IMR-90 (cell line): ENCODE data around the gene PCDHGA12. TPM values are rescaled to one million over a fixed set of nuclear protein-coding genes. Genes with fewer than 3 reads are reported as not detected.

Source experiments
- ATAC-seq: fragments of 200-7000 bp; cut with Tn5 transposase; 2 replicates; pipeline ENCODE4 v1.9.1; 2020; ENCODE audit warnings: low read depth, mild to moderate bottlenecking, moderate library complexity
- BruUV-seq: library from RNA; stranded (reverse); fragments of 400-500 nt; replicated peaks from 2 replicates; lab custom pipeline; 2021; lab: Mats Ljungman, UMichigan
- CTCF ChIA-PET: fragments of 300-600 bp; formaldehyde crosslinking; extraction: SDS; loops from one replicate; lab custom pipeline; 2021; ENCODE audit warnings: antibody characterized with exemption; lab: Yijun Ruan, JAX
- POLR2A ChIA-PET: fragments of 300-600 bp; sonication (Branson Sonifier 250); formaldehyde crosslinking; loops from one replicate; lab custom pipeline; 2022; ENCODE audit warnings: antibody characterized with exemption; ENCODE audit not compliant: unreplicated experiment; lab: Charles Lee
- DNase-seq: peaks from one replicate; pipeline ENCODE4 v3.0.0; 2013
- H2AFZ ChIP-seq: replicated peaks from 2 replicates; pipeline ENCODE3; 2013; ENCODE audit warnings: low read length, mild to moderate bottlenecking; ENCODE audit not compliant: poor library complexity
- H2AK5ac ChIP-seq: 2 replicates; pipeline ENCODE4 v1.6.1; 2013; ENCODE audit warnings: low read depth, low read length, inconsistent platforms
- H2AK9ac ChIP-seq: replicated peaks from 2 replicates; pipeline ENCODE3; 2013; ENCODE audit warnings: mild to moderate bottlenecking, low read depth, low read length, moderate library complexity; ENCODE audit not compliant: poor library complexity
- H2BK120ac ChIP-seq: 2 replicates; pipeline ENCODE4 v1.6.1; 2013; ENCODE audit warnings: low read depth, low read length, inconsistent platforms
- H2BK15ac ChIP-seq: 3 replicates; pipeline ENCODE4 v1.6.1; 2013; ENCODE audit warnings: low read depth, low read length, inconsistent platforms
- H2BK20ac ChIP-seq: 2 replicates; pipeline ENCODE4 v1.6.1; 2013; ENCODE audit warnings: low read depth, mild to moderate bottlenecking, inconsistent platforms, low read length, moderate library complexity
- H2BK5ac ChIP-seq: 2 replicates; pipeline ENCODE4 v1.6.1; 2013; ENCODE audit warnings: mild to moderate bottlenecking, low read depth, low read length, inconsistent platforms; ENCODE audit not compliant: poor library complexity, severe bottlenecking
- H3K14ac ChIP-seq: replicated peaks from 2 replicates; pipeline ENCODE4 v1.6.1; 2013; ENCODE audit warnings: low read depth, low read length, inconsistent platforms
- H3K18ac ChIP-seq: 2 replicates; pipeline ENCODE4 v1.6.1; 2013; ENCODE audit warnings: low read depth, low read length, control low read depth
- H3K23ac ChIP-seq: 2 replicates; pipeline ENCODE4 v1.6.1; 2013; ENCODE audit warnings: low read depth, low read length, inconsistent platforms
- H3K27ac ChIP-seq: 2 replicates; pipeline ENCODE4 v1.5.1; 2013; ENCODE audit warnings: mild to moderate bottlenecking, control low read depth, low read length; ENCODE audit not compliant: insufficient read depth
- H3K27me3 ChIP-seq: 2 replicates; pipeline ENCODE4 v1.6.1; 2013; ENCODE audit warnings: low read length; ENCODE audit not compliant: control insufficient read depth, insufficient read depth
- H3K36me3 ChIP-seq: 2 replicates; pipeline ENCODE4 v1.6.1; 2013; ENCODE audit warnings: low read length, mixed read lengths; ENCODE audit not compliant: control insufficient read depth, insufficient read depth
- H3K4ac ChIP-seq: 2 replicates; pipeline ENCODE4 v1.6.1; 2013; ENCODE audit warnings: low read depth, low read length, inconsistent platforms
- H3K4me1 ChIP-seq: 2 replicates; pipeline ENCODE4 v1.6.1; 2013; ENCODE audit warnings: low read length, mixed read lengths; ENCODE audit not compliant: control insufficient read depth, insufficient read depth
- H3K4me2 ChIP-seq: 2 replicates; pipeline ENCODE4 v1.6.1; 2013; ENCODE audit warnings: low read depth, mild to moderate bottlenecking, control low read depth, low read length, moderate library complexity
- H3K4me3 ChIP-seq: 2 replicates; pipeline ENCODE4 v1.5.1; 2013; ENCODE audit warnings: low read depth, mild to moderate bottlenecking, control low read depth, low read length, moderate library complexity; ENCODE audit not compliant: insufficient read depth
- H3K56ac ChIP-seq: 2 replicates; pipeline ENCODE4 v1.6.1; 2013; ENCODE audit warnings: low read length, inconsistent platforms; ENCODE audit not compliant: insufficient read depth; ENCODE audit errors: extremely low read depth
- H3K79me1 ChIP-seq, 2 experiments: 2 replicates each; pipeline ENCODE4 v1.6.1; 2013; ENCODE audit warnings: low read length in 2 of 2, inconsistent platforms in 1 of 2, low read depth in 1 of 2
- H3K9ac ChIP-seq: 2 replicates; pipeline ENCODE4 v1.6.1; 2013; ENCODE audit warnings: low read depth, low read length, control low read depth
- H3K9me1 ChIP-seq: 2 replicates; pipeline ENCODE4 v1.6.1; 2013; ENCODE audit warnings: low read length, inconsistent platforms; ENCODE audit not compliant: insufficient read depth
- H3K9me3 ChIP-seq: 2 replicates; pipeline ENCODE4 v1.6.1; 2013; ENCODE audit warnings: low read length; ENCODE audit not compliant: control insufficient read depth, insufficient read depth
- H4K20me1 ChIP-seq: 2 replicates; pipeline ENCODE4 v1.6.1; 2013; ENCODE audit warnings: low read length, inconsistent platforms; ENCODE audit not compliant: insufficient read depth
- H4K5ac ChIP-seq: 2 replicates; pipeline ENCODE4 v1.6.1; 2013; ENCODE audit warnings: mild to moderate bottlenecking, low read depth, low read length, control low read depth
- H4K8ac ChIP-seq, 2 experiments: 2 replicates each; pipeline ENCODE4 v1.6.1; 2013; ENCODE audit warnings: low read depth in 2 of 2, low read length in 2 of 2, control low read depth in 1 of 2, inconsistent platforms in 1 of 2
- H4K91ac ChIP-seq: 2 replicates; pipeline ENCODE4 v1.6.1; 2013; ENCODE audit warnings: low read depth, low read length, inconsistent platforms; ENCODE audit not compliant: insufficient read depth
- BHLHE40 ChIP-seq: fragments of 150-350 bp; IDR thresholded peaks from 2 replicates; pipeline ENCODE4 v1.6.1; 2016; ENCODE audit warnings: mild to moderate bottlenecking, low read depth, low read length
- CEBPB ChIP-seq: IDR thresholded peaks from 2 replicates; pipeline ENCODE4 v1.6.1; 2012; ENCODE audit warnings: low read depth, low read length, improper control_type of control experiment
- CHD1 ChIP-seq: IDR thresholded peaks from 2 replicates; pipeline ENCODE4 v1.6.1; 2012; ENCODE audit warnings: low read depth, low read length, improper control_type of control experiment
- CTCF ChIP-seq: conservative IDR thresholded peaks from 2 replicates; pipeline ENCODE4 v1.5.1; 2012; ENCODE audit warnings: mild to moderate bottlenecking, low read depth, low read length, improper control_type of control experiment
- ELK1 ChIP-seq: fragments of 150-350 bp; IDR thresholded peaks from 2 replicates; pipeline ENCODE4 v1.6.1; 2016; ENCODE audit warnings: low read depth, mild to moderate bottlenecking, low read length, moderate library complexity, borderline replicate concordance
- FOS ChIP-seq: fragments of 150-350 bp; IDR thresholded peaks from 2 replicates; pipeline ENCODE4 v1.6.1; 2016; ENCODE audit warnings: low read depth, low read length
- MAFK ChIP-seq: IDR thresholded peaks from 2 replicates; pipeline ENCODE4 v1.6.1; 2012; ENCODE audit warnings: low read depth, low read length, improper control_type of control experiment
- MAZ ChIP-seq: IDR thresholded peaks from 2 replicates; pipeline ENCODE4 v1.6.1; 2012; ENCODE audit warnings: low read depth, mild to moderate bottlenecking, low read length, improper control_type of control experiment, moderate library complexity, borderline replicate concordance
- MXI1 ChIP-seq: IDR thresholded peaks from 2 replicates; pipeline ENCODE4 v1.6.1; 2012; ENCODE audit warnings: low read depth, mild to moderate bottlenecking, low read length, moderate library complexity, borderline replicate concordance
- NFE2L2 ChIP-seq: fragments of 150-350 bp; IDR thresholded peaks from 2 replicates; pipeline ENCODE4 v1.6.1; 2016; ENCODE audit warnings: low read depth, mild to moderate bottlenecking, low read length
- RAD21 ChIP-seq: IDR thresholded peaks from 2 replicates; pipeline ENCODE4 v1.6.1; 2012; ENCODE audit warnings: low read length, improper control_type of control experiment
- RCOR1 ChIP-seq: IDR thresholded peaks from 2 replicates; pipeline ENCODE4 v1.6.1; 2012; ENCODE audit warnings: mild to moderate bottlenecking, low read length, improper control_type of control experiment; ENCODE audit not compliant: insufficient replicate concordance
- RFX5 ChIP-seq: IDR thresholded peaks from 2 replicates; pipeline ENCODE4 v1.8.0; 2012; ENCODE audit warnings: low read depth, mild to moderate bottlenecking, low read length, moderate library complexity
- SMC3 ChIP-seq: fragments of 150-350 bp; IDR thresholded peaks from 2 replicates; pipeline ENCODE4 v1.6.1; 2016; ENCODE audit warnings: low read depth, mild to moderate bottlenecking, antibody characterized with exemption, low read length, moderate library complexity
- USF2 ChIP-seq: fragments of 150-350 bp; IDR thresholded peaks from 2 replicates; pipeline ENCODE4 v1.6.1; 2017; ENCODE audit warnings: mild to moderate bottlenecking, antibody characterized with exemption, low read length, low read depth
- WGBS, 2 experiments: methylation state at CpG; one replicate each; pipeline versions ENCODE4 v1.1.5 to v1.1.7; 2013; ENCODE audit warnings: missing lambda C conversion rate in 2 of 2; ENCODE audit not compliant: insufficient read length in 1 of 2; ENCODE audit errors: extremely low coverage in 2 of 2; 5-methylcytosine and 5-hydroxymethylcytosine counted together
- dilution Hi-C: fragments of 300-500 bp; cut with HindIII; formaldehyde crosslinking; loops from one replicate; pipeline ENCODE4 v1.14.3; 2018; ENCODE audit warnings: low sequenced_read_pairs; ENCODE audit not compliant: unreplicated experiment
- in situ Hi-C: fragments of 300-500 bp; cut with MboI; formaldehyde crosslinking; loops from 3 replicates; pipeline ENCODE4 v1.14.3; 2019; ENCODE audit warnings: low sequenced_read_pairs, inconsistent platforms, mixed read lengths
- intact Hi-C: fragments of 100-400 bp; cut with micrococcal nuclease; formaldehyde crosslinking; loops from 2 replicates; pipeline ENCODE4 v1.10.0; 2022
- polyA plus RNA-seq, 3 experiments: library from polyadenylated mRNA; depleted of rRNA; stranded (reverse); fragments of >200 nt; gene quantifications; 2 replicates each; pipeline ENCODE4 v1.2.3, GENCODE V29; 2012; ENCODE audit warnings: low replicate concordance in 1 of 3
- total RNA-seq: library from RNA; depleted of rRNA; stranded (reverse); fragments of >200 nt; gene quantifications from 2 replicates; pipeline ENCODE4 v1.2.3, GENCODE V29; 2012

Gene PCDHGA12
- total and polyA plus RNA-seq, 2 of the 4 experiments (the other 2 are of a cell fraction) = 7.9 to 8.8 TPM

GRCh38 chr5:141477044-141477575, 46.8 kb downstream of the PCDHGA12 start:
- Histone ChIP-seq H3K14ac (peak overlapping the region; percentile 34), H3K9me3 (no peaks in the 10 kb centered on the region), H3K4ac (peak overlapping the region; percentile 2; the same call in 1 of the 2 replicates), H4K5ac (no peak overlapping the region), H3K9ac (peak overlapping the region; percentile 67), H2AK5ac (peak overlapping the region; percentile 12; the same call in 1 of the 2 replicates), H3K4me1 (peaks cover 17% of the 10 kb centered on the region), H2BK120ac (no peak overlapping the region), H3K36me3 (no peaks in the 10 kb centered on the region), H4K20me1 (peaks cover 35% of the 10 kb centered on the region), H3K79me1 (peaks cover 23 to 46% of the 10 kb centered on the region in 2 experiments), H3K9me1 (peaks cover 6% of the 10 kb centered on the region; the same call in 1 of the 2 replicates), H3K27me3 (no peaks in the 10 kb centered on the region), H3K4me3 (peak overlapping the region; percentile 54), H3K23ac (peak overlapping the region; percentile 74), H3K56ac (no peak overlapping the region), H4K8ac (no peak overlapping the region; a peak in 1 of 4 replicates), H3K27ac (peak overlapping the region; percentile 66), H2BK20ac (no peak overlapping the region), H2BK15ac (no peak overlapping the region), H2AK9ac (peak overlapping the region; percentile 68), H2BK5ac (no peak overlapping the region), H4K91ac (no peak overlapping the region), H3K4me2 (peak overlapping the region; percentile 64), H2AFZ (peak overlapping the region; percentile 86), H3K18ac (no peak overlapping the region)
- TF ChIP-seq SMC3 (no peak), BHLHE40 (no peak), RAD21 (no peak), MAZ (no peak), USF2 (no peak), MAFK (no peak), MXI1 (no peak), RCOR1 (no peak), CTCF (no peak), RFX5 (no peak), NFE2L2 (no peak), CHD1 (no peak), FOS (no peak), CEBPB (no peak), ELK1 (no peak)
- ATAC-seq (no peak), DNase-seq (no peak)
- BruUV-seq = no TSS peak
- dilution Hi-C loops = no loop called here
- ChIA-PET POLR2A (no interaction called here), CTCF (interaction anchor here (0.9 to 3.1 kb wide), 8 partner anchors 35 to 81 kb away, joined by 3 to 19 read pairs (median 4); partner anchors contain the start of gene PCDHGB7)
- in situ Hi-C loops = loop anchor here (5.0 kb wide), 1 partner anchor 45 kb away; no protein-coding TSS in a partner anchor
- intact Hi-C loops = loop anchor here (5.0 kb wide), 2 partner anchors 45 to 60 kb away; partner anchors contain the start of genes PCDHGA12 and PCDHGB7
- WGBS, 2 experiments = 17% methylated on average over 1 of the region's 24 CpGs; no CpG with 5 or more reads in 1 of the 2 experiments
